H1 (cell line): ENCODE results near the gene IFNGR1. TPM values are rescaled to one million over a fixed set of nuclear protein-coding genes. Genes with fewer than 3 reads are reported as not detected.

ENCODE experiments used
- CTCF ChIA-PET: fragments of 300-600 bp; sonication (Branson Sonifier 250); formaldehyde crosslinking; loops from one replicate; lab custom pipeline; 2021; ENCODE audit not compliant: partially characterized antibody; lab: Charles Lee
- POLR2A ChIA-PET: fragments of 300-600 bp; sonication (Branson Sonifier 250); formaldehyde crosslinking; loops from one replicate; lab custom pipeline; 2021; ENCODE audit warnings: inconsistent platforms; ENCODE audit not compliant: partially characterized antibody; lab: Charles Lee
- DNase-seq, 2 experiments: peaks; one replicate each; pipeline versions ENCODE4 v3.0.0 to v3.0.0-alpha.2; 2010 to 2022; ENCODE audit warnings: low spot score in 2 of 2, low read depth in 1 of 2, mixed read lengths in 1 of 2
- FAIRE-seq: peaks from 2 replicates; lab custom pipeline; 2011; peaks lifted over from hg19 to GRCh38; lab: Jason Lieb, UNC
- H2AFZ ChIP-seq: 2 replicates; pipeline ENCODE4 v1.8.1; 2012; ENCODE audit warnings: low read length, inconsistent platforms
- H2AK5ac ChIP-seq: 2 replicates; pipeline ENCODE4 v1.6.1; 2013; ENCODE audit warnings: low read depth, low read length
- H2BK120ac ChIP-seq: replicated peaks from 2 replicates; pipeline ENCODE3; 2013; ENCODE audit warnings: low read depth, low read length, inconsistent platforms
- H2BK12ac ChIP-seq: 2 replicates; pipeline ENCODE4 v1.6.1; 2013; ENCODE audit warnings: low read depth, low read length
- H2BK15ac ChIP-seq: 2 replicates; pipeline ENCODE4 v1.6.1; 2013; ENCODE audit warnings: low read length
- H2BK20ac ChIP-seq: 2 replicates; pipeline ENCODE4 v1.6.1; 2013; ENCODE audit warnings: low read length
- H2BK5ac ChIP-seq: 2 replicates; pipeline ENCODE4 v1.6.1; 2013; ENCODE audit warnings: low read depth, low read length
- H3K14ac ChIP-seq: 2 replicates; pipeline ENCODE4 v1.6.1; 2013; ENCODE audit warnings: inconsistent platforms; ENCODE audit not compliant: insufficient read length
- H3K18ac ChIP-seq: 2 replicates; pipeline ENCODE4 v1.6.1; 2013; ENCODE audit warnings: low read length; ENCODE audit errors: extremely low read depth
- H3K23ac ChIP-seq: 2 replicates; pipeline ENCODE4 v1.6.1; 2013; ENCODE audit warnings: inconsistent platforms; ENCODE audit not compliant: insufficient read length
- H3K23me2 ChIP-seq: 2 replicates; pipeline ENCODE4 v1.6.1; 2013; ENCODE audit warnings: low read depth, low read length
- H3K27ac ChIP-seq: 2 replicates; pipeline ENCODE4 v1.6.1; 2011; ENCODE audit warnings: low read depth, low read length, inconsistent platforms
- H3K27me3 ChIP-seq, 4 experiments: replicated peaks in 1 of 4; 1 replicate in 1 of 4; 2 replicates in 3 of 4; pipeline versions ENCODE4 v1.6.1 to v1.8.1; 2011 to 2013; ENCODE audit warnings: low read length in 3 of 4, mild to moderate bottlenecking in 3 of 4, inconsistent platforms in 2 of 4, mixed read lengths in 2 of 4, moderate library complexity in 1 of 4; ENCODE audit not compliant: control insufficient read depth in 3 of 4, insufficient read depth in 3 of 4; ENCODE audit errors: extremely low read depth in 1 of 4
- H3K36me3 ChIP-seq, 4 experiments: 2 replicates each; pipeline versions ENCODE4 v1.6.1 to v1.8.1; 2011 to 2013; ENCODE audit warnings: mild to moderate bottlenecking in 4 of 4, low read length in 3 of 4, moderate library complexity in 2 of 4, control low read depth in 1 of 4, inconsistent platforms in 1 of 4; ENCODE audit not compliant: insufficient read depth in 4 of 4, control insufficient read depth in 2 of 4
- H3K4ac ChIP-seq: replicated peaks from 2 replicates; pipeline ENCODE3; 2013; ENCODE audit warnings: low read length, low read depth, mixed read lengths, inconsistent platforms; ENCODE audit not compliant: insufficient read length
- H3K4me1 ChIP-seq, 4 experiments: replicated peaks in 1 of 4; 1 replicate in 1 of 4; 2 replicates in 3 of 4; pipeline versions ENCODE4 v1.6.1 to v1.8.1; 2011 to 2013; ENCODE audit warnings: low read length in 3 of 4, inconsistent platforms in 2 of 4, mixed read lengths in 1 of 4; ENCODE audit not compliant: insufficient read depth in 4 of 4, control insufficient read depth in 3 of 4
- H3K4me2 ChIP-seq, 2 experiments: 2 replicates each; pipeline versions ENCODE4 v1.6.1 to v1.8.1; 2011 to 2013; ENCODE audit warnings: low read depth in 2 of 2, low read length in 2 of 2, control low read depth in 1 of 2, inconsistent platforms in 1 of 2, mild to moderate bottlenecking in 1 of 2; ENCODE audit not compliant: insufficient read depth in 1 of 2
- H3K4me3 ChIP-seq, 4 experiments: fragments of 200-600, 300-600 bp in 1 of 4; sonication (generic), shearing (Covaris generic), sonication (Bioruptor Twin) in 1 of 4; 2 replicates each; pipeline versions ENCODE4 v1.5.1 to v1.8.1; 2011 to 2016; ENCODE audit warnings: low read length in 4 of 4, low read depth in 3 of 4, control low read depth in 2 of 4, inconsistent platforms in 2 of 4, mild to moderate bottlenecking in 2 of 4, mixed read lengths in 1 of 4, moderate library complexity in 1 of 4; ENCODE audit not compliant: insufficient read depth in 2 of 4; ENCODE audit errors: extremely low read depth in 1 of 4
- H3K56ac ChIP-seq: replicated peaks from 2 replicates; pipeline ENCODE3; 2013; ENCODE audit warnings: low read depth, mild to moderate bottlenecking, mixed read lengths, low read length, inconsistent platforms; ENCODE audit not compliant: insufficient read length
- H3K79me1 ChIP-seq: 2 replicates; pipeline ENCODE4 v1.6.1; 2013; ENCODE audit warnings: low read depth, low read length, control low read depth
- H3K79me2 ChIP-seq, 2 experiments: 2 replicates each; pipeline versions ENCODE4 v1.6.1 to v1.8.1; 2012 to 2013; ENCODE audit warnings: low read length in 2 of 2, mild to moderate bottlenecking in 2 of 2, inconsistent platforms in 1 of 2; ENCODE audit not compliant: insufficient read depth in 2 of 2, control insufficient read depth in 1 of 2
- H3K9ac ChIP-seq, 4 experiments: replicated peaks in 1 of 4; 1 replicate in 1 of 4; 2 replicates in 3 of 4; pipeline versions ENCODE4 v1.6.1 to v1.8.1; 2011 to 2013; ENCODE audit warnings: low read depth in 3 of 4, low read length in 3 of 4, control low read depth in 2 of 4, mild to moderate bottlenecking in 2 of 4, moderate library complexity in 2 of 4, inconsistent platforms in 1 of 4; ENCODE audit errors: extremely low read depth in 1 of 4
- H3K9me3 ChIP-seq, 2 experiments: 2 replicates each; pipeline versions ENCODE4 v1.6.1 to v1.8.1; 2012 to 2013; ENCODE audit warnings: mild to moderate bottlenecking in 2 of 2, moderate library complexity in 2 of 2, control low read depth in 1 of 2, inconsistent platforms in 1 of 2, low read depth in 1 of 2, low read length in 1 of 2, mixed read lengths in 1 of 2; ENCODE audit not compliant: insufficient read depth in 2 of 2
- H4K20me1 ChIP-seq, 2 experiments: replicated peaks in 1 of 2; 2 replicates each; pipeline versions ENCODE3 to v1.8.1; 2011 to 2013; ENCODE audit warnings: inconsistent platforms in 2 of 2, low read length in 2 of 2, mild to moderate bottlenecking in 1 of 2; ENCODE audit not compliant: insufficient read depth in 2 of 2, control insufficient read depth in 1 of 2
- H4K5ac ChIP-seq: 2 replicates; pipeline ENCODE4 v1.6.1; 2013; ENCODE audit warnings: low read length, low read depth, mixed read lengths, inconsistent platforms; ENCODE audit not compliant: insufficient read length
- H4K8ac ChIP-seq: 2 replicates; pipeline ENCODE4 v1.8.0; 2013; ENCODE audit warnings: mild to moderate bottlenecking, moderate library complexity, low read length, inconsistent platforms; ENCODE audit not compliant: insufficient read depth; ENCODE audit errors: extremely low read depth
- H4K91ac ChIP-seq: replicated peaks from 2 replicates; pipeline ENCODE3; 2013; ENCODE audit warnings: low read length, mixed read lengths, inconsistent platforms; ENCODE audit not compliant: insufficient read length
- ATF2 ChIP-seq: IDR thresholded peaks from 2 replicates; pipeline ENCODE4 v1.6.1; 2012; ENCODE audit warnings: low read length, inconsistent platforms
- CEBPB ChIP-seq: IDR thresholded peaks from 2 replicates; pipeline ENCODE4 v1.6.1; 2012; ENCODE audit warnings: low read depth, low read length
- HDAC2 ChIP-seq, 2 experiments: fragments of 300-600 bp in 1 of 2; sonication (generic) in 1 of 2; IDR thresholded peaks; 2 replicates each; pipeline ENCODE4 v1.6.1; 2011 to 2012; ENCODE audit warnings: low read depth in 2 of 2, low read length in 2 of 2, mild to moderate bottlenecking in 2 of 2, moderate library complexity in 2 of 2, borderline replicate concordance in 1 of 2, inconsistent platforms in 1 of 2
- KDM5A ChIP-seq: fragments of 200-600 bp; IDR thresholded peaks from 2 replicates; pipeline ENCODE4 v1.7.1; 2012; ENCODE audit warnings: mild to moderate bottlenecking, low read length, inconsistent platforms, mixed read lengths
- SIN3A ChIP-seq, 2 experiments: IDR thresholded peaks in 1 of 2; conservative IDR thresholded peaks in 1 of 2; 2 replicates each; pipeline ENCODE4 v1.6.1; 2011 to 2012; ENCODE audit warnings: low read length in 2 of 2, improper control_type of control experiment in 1 of 2, low read depth in 1 of 2, mild to moderate bottlenecking in 1 of 2
- SP1 ChIP-seq: IDR thresholded peaks from 2 replicates; pipeline ENCODE4 v1.6.1; 2011; ENCODE audit warnings: low read depth, low read length
- TAF1 ChIP-seq: IDR thresholded peaks from 2 replicates; pipeline ENCODE4 v1.6.1; 2011; ENCODE audit warnings: mild to moderate bottlenecking, low read depth, low read length
- WGBS, 2 experiments: shearing (Covaris generic) in 1 of 2; methylation state at CpG; one replicate each; pipeline versions ENCODE4 v1.1.6 to v1.1.7; 2013 to 2015; ENCODE audit warnings: low lambda C conversion rate in 2 of 2, mixed read lengths in 2 of 2, inconsistent platforms in 1 of 2, low coverage in 1 of 2, missing lambda C conversion rate in 1 of 2; ENCODE audit not compliant: insufficient replicate concordance in 2 of 2, insufficient coverage in 1 of 2, insufficient read length in 1 of 2; ENCODE audit errors: extremely low coverage in 1 of 2, missing lambda C conversion rate in 1 of 2; 5-methylcytosine and 5-hydroxymethylcytosine counted together
- polyA plus RNA-seq, 7 experiments: library from polyadenylated mRNA; depleted of rRNA in 3 of 7; stranded (reverse) in 5 of 7; unstranded in 2 of 7; fragments of >200 nt in 5 of 7; fragments of 200-250 nt in 2 of 7; gene quantifications; 1 replicate in 5 of 7; 2 replicates in 1 of 7; 4 replicates in 1 of 7; pipeline versions ENCODE4 v1.2.1 to v1.2.3, GENCODE V29; 2011 to 2013; ENCODE audit warnings: missing spikeins in 2 of 7, mixed read lengths in 2 of 7
- total RNA-seq: library from RNA; stranded (reverse); fragmentation: NEBNext Ultra II Directional; extraction: Animal tissue kit (Norgen Biotek cat#: 25700); gene quantifications from 2 replicates; pipeline ENCODE4 v1.2.1, GENCODE V29; 2021

Gene IFNGR1
- total and polyA plus RNA-seq, 2 of the 8 experiments (the other 6 are each of a cell fraction or from before 2014, with no cell fraction given) = 9.7 to 20.9 TPM

- 81% methylated on average over 4 of the region's 4 CpGs; no CpG with 5 or more reads in 1 of the 2 experiments for WGBS, 2 experiments
- no peak overlapping the region for H2AFZ ChIP-seq
- H3K36me3 ChIP-seq = no peaks in the 10 kb centered on the region
- TF ChIP-seq TAF1 (no peak), HDAC2 (IDR thresholded peaks at IDR 0.05; ENCODE audit: borderline replicate concordance in 1 of 2, low read depth in 2 of 2, low read length in 2 of 2) (no peak), ATF2 (no peak), SP1 (no peak), CEBPB (no peak), KDM5A (no peak), SIN3A (conservative IDR thresholded peaks at IDR 0.05 in 1 of 2, IDR thresholded peaks at IDR 0.05 in 1 of 2; ENCODE audit: low read depth in 1 of 2, low read length in 2 of 2) (no peak)
These were observed 8.7 kb upstream of the IFNGR1 start for GRCh38 chr6:137227871-137228302.

More at GRCh38 chr6:137227871-137228302, 8.7 kb upstream of the IFNGR1 start:
- H3K9ac ChIP-seq = no peak overlapping the region
- FAIRE-seq (no peak), DNase-seq (no peak)
- no peaks in the 10 kb centered on the region for H3K79me2 ChIP-seq
- no peak overlapping the region for H2BK120ac ChIP-seq
- H3K9me3 ChIP-seq = no peaks in the 10 kb centered on the region
- no peak overlapping the region for H3K4me3 ChIP-seq
- ChIA-PET POLR2A (no interaction called here), CTCF (interaction anchor here (0.7 to 1.1 kb wide), 2 partner anchors 28 to 424 kb away, joined by 3 to 4 read pairs; no protein-coding TSS in a partner anchor)
- no peak overlapping the region for H2BK12ac ChIP-seq
- H3K4me1 ChIP-seq = no peaks in the 10 kb centered on the region
- H3K14ac ChIP-seq = no peak overlapping the region
- no peak overlapping the region for H2BK15ac ChIP-seq
- H2AK5ac ChIP-seq = no peak overlapping the region
- H3K23ac ChIP-seq = no peak overlapping the region
- H3K27me3 ChIP-seq = no peaks in the 10 kb centered on the region
- no peak overlapping the region for H3K4ac ChIP-seq
- no peaks in the 10 kb centered on the region for H4K20me1 ChIP-seq
- H3K27ac ChIP-seq = no peak overlapping the region
- no peak overlapping the region for H3K18ac ChIP-seq
- H3K56ac ChIP-seq = no peak overlapping the region
- H2BK5ac ChIP-seq = no peak overlapping the region
- H3K23me2 ChIP-seq = no peaks in the 10 kb centered on the region
- no peak overlapping the region for H4K8ac ChIP-seq
- H2BK20ac ChIP-seq = no peak overlapping the region
- no peak overlapping the region for H4K5ac ChIP-seq
- no peaks in the 10 kb centered on the region for H3K79me1 ChIP-seq
- H4K91ac ChIP-seq = no peak overlapping the region
- H3K4me2 ChIP-seq = no peak overlapping the region
